Measurements from ENCODE around the gene DNAJA3. TPM values are rescaled to one million over a fixed set of nuclear protein-coding genes. Genes with fewer than 3 reads are reported as not detected.
A peak's percentile ranks its signal among the peaks of the same experiment; 100 is the strongest.

Gene DNAJA3
- total RNA-seq, 1 donor from 2014 or later = 34.6 TPM

DNA sequence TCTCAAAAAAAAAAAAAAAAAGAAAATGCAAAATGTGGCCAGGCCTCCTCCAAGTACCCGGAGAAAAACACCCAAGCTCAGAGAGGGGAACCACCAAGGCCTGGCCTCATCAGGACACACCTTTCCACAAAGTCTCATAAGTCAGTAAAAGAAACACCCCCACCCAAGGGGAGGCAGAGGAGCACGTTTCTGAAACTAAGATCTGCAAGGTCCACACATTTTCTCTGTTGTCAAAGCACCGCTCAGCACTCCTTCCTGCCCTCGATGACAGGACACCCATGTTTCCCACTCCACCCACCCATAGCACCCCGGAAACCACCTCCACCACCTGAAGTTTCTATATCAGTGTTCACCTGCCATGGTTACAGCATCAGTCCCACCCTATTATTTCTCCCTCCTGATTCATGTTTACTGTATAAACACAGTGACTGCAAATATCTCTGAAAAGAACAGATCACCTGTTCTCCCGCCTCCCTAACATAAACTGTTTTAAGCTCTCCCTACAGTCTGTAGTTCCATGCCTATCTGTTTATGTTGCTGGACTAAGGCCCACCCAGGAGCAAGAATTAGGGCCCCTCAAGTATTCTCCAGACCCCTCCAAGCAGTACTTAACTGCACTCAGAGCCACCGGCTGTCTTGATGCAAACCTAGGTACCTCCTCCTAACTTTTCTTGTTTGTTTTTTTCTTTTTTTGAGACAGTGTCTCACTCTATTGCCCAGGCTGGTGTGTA lies 11.3 kb upstream of the DNAJA3 start:
- no peaks in the 10 kb centered on the region for H3K27me3 ChIP-seq (ENCODE audit: low read depth)
- H3K36me3 ChIP-seq = peaks cover 31% of the 10 kb centered on the region
- DNase-seq (no peak), ATAC-seq (no peak)
- intact Hi-C loops (cut with DNase I) = no loop called here
- H3K4me1 ChIP-seq = peaks cover 42% of the 10 kb centered on the region
- no peaks in the 10 kb centered on the region for H3K9me3 ChIP-seq
- peak overlapping the region; percentile 98 for H3K4me3 ChIP-seq
- H3K27ac ChIP-seq = peak overlapping the region; percentile 92
- TF ChIP-seq CTCF (IDR thresholded peaks at IDR 0.05) = no peak

- TF ChIP-seq CTCF (IDR thresholded peaks at IDR 0.05) = no peak
- Histone ChIP-seq H3K36me3 (peaks cover 19% of the 10 kb centered on the region), H3K27me3 (ENCODE audit: low read depth) (no peaks in the 10 kb centered on the region), H3K9me3 (no peaks in the 10 kb centered on the region), H3K27ac (peak overlapping the region; percentile 92), H3K4me1 (peaks cover 33% of the 10 kb centered on the region), H3K4me3 (peak overlapping the region; percentile 98)
- DNase-seq (peak; percentile 81), ATAC-seq (peak; percentile 59 to 69)
- intact Hi-C loops (cut with DNase I) = no loop called here
These were observed 10.0 kb upstream of the DNAJA3 start for GRCh38 chr16:4415538-4416199.

DNA sequence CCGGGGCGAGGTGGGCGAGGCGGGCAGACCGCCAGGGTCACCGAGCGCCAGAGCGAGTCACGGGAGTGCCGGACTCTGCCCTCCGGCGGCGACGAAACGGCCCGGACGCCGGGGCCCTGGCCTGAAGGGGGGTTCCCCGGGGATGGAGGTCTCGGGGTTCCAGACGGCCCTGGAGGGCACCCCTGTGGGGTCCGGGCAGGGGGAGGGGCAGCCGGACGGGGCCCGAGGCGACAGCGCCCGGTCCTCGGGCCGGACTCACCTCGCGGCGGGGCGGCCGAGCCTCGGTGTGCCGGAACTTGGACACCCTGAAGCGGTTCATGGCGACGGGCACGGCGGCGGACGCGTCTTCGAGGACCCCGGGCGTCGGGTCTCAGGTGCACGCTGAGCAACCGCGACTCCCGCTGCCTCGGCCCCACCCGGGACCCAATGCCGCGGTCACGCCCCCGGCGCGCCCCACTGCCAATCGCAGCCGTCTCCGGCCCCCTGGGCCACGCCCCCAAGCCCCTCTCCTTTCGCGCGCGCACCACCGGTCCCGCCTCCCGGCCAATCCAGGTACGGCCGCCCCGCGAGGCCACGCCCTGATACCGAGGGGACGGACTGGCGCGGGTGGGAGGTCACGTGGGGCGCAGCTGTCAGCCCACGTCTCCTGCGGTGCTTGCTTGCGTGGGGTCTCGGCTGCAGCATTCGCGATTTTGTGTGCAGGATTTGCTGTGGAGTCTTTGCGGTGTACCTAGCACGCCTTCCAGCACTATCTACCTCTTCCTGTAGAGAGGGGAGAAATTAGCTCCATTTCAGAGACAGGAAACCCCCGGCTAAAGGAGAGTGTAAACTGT lies 9.3 kb upstream of the DNAJA3 start, which contains the start of gene CORO7:
Gene CORO7 (minus strand): TSS at position 397 of the 833 bp plus-strand sequence. CDS start 78 bp downstream, at position 319.
- H3K27ac ChIP-seq = peak within 1 kb of the TSS; percentile 92
- TF ChIP-seq CTCF (IDR thresholded peaks at IDR 0.05) = no peak
- peaks cover 19% of the 10 kb centered on the region for H3K36me3 ChIP-seq
- intact Hi-C loops (cut with DNase I) = no loop called here
- H3K27me3 ChIP-seq (ENCODE audit: low read depth) = no peaks in the 10 kb centered on the region
- peak; percentile 98 for DNase-seq
- ATAC-seq = peak; percentile 97
- peaks cover 25% of the 10 kb centered on the region for H3K4me1 ChIP-seq
- H3K9me3 ChIP-seq = no peaks in the 10 kb centered on the region
- H3K4me3 ChIP-seq = peak within 1 kb of the TSS; percentile 98

DNA sequence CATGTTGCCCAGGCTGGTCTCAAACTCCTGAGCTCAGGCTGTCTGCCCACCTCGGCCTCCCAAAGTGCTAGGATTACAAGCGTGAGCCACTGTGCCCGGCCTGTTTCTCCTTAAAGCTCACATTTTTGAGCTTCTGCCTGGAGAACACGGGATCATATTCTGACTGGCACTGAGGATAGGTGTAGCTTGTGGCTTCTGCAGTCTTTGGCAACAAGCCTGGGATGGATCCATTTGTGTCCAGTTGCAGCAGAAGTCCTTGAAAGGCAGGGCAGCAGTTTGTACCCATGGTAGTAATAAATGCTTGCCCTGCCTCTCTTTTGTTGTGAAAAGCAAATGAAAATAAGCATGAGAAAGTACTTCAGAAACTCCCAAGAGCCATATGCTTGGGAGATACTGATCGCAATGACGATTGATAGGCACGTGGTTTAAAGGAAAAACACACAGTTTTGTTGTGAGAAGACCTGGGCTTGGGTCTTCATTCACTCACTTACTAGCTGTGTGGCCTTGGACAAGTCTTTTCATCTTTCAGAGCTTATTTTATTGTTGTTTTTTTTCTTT lies 6.2 kb upstream of the DNAJA3 start:
- no peak for ATAC-seq
- no peak overlapping the region for H3K4me3 ChIP-seq
- no peak overlapping the region for H3K27ac ChIP-seq
- no peaks in the 10 kb centered on the region for H3K36me3 ChIP-seq
- H3K9me3 ChIP-seq = no peaks in the 10 kb centered on the region
- TF ChIP-seq CTCF (IDR thresholded peaks at IDR 0.05) = no peak
- H3K4me1 ChIP-seq = peaks cover 18% of the 10 kb centered on the region
- H3K27me3 ChIP-seq (ENCODE audit: low read depth) = no peaks in the 10 kb centered on the region
- intact Hi-C loops (cut with DNase I) = no loop called here
- DNase-seq = no peak

DNA sequence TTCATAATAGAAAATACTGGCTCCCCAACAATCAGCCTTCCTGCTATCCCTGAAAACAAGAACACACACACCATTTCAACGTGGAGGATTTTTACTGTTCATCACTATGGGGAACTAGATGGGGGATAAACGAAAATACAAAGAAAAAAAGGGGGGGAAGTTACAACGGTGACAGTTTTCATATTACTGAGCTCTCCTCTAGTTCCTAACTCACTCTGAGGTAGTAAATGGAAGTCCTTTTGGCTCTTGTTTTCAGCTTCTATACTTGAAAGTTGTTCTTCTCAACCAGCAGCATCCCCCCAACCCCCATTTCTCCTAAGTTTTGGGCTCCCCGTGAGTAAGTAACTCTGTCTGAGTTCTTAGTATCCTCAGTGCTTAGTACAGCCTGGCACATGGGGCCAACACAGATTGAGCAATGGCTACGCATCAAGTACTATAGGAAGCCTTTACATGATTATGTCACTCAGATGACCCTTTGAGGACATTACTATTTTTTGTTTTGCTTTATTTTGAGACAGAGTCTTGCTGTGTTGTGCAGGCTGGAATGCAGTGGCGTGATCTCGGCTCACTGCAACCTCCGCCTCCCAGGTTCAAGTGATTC lies 5.1 kb upstream of the DNAJA3 start:
- no peak overlapping the region for H3K27ac ChIP-seq
- TF ChIP-seq CTCF (IDR thresholded peaks at IDR 0.05) = no peak
- no peak for DNase-seq
- intact Hi-C loops (cut with DNase I) = no loop called here
- no peak for ATAC-seq
- H3K9me3 ChIP-seq = no peaks in the 10 kb centered on the region
- H3K4me3 ChIP-seq = no peak overlapping the region
- no peaks in the 10 kb centered on the region for H3K36me3 ChIP-seq
- H3K4me1 ChIP-seq = peaks cover 12% of the 10 kb centered on the region
- H3K27me3 ChIP-seq (ENCODE audit: low read depth) = no peaks in the 10 kb centered on the region
